Ishikawa (cell line): Measurements from ENCODE around the gene NRXN3.

Source experiments
- CEBPB ChIP-seq: IDR thresholded peaks from 2 replicates; pipeline ENCODE4 v1.6.1; 2012
- EP300 ChIP-seq: IDR thresholded peaks from 2 replicates; pipeline ENCODE4 v1.6.1; 2012; ENCODE audit warnings: borderline replicate concordance
- FOXM1 ChIP-seq: IDR thresholded peaks from 2 replicates; pipeline ENCODE4 v1.6.1; 2012; ENCODE audit warnings: low read depth, borderline replicate concordance
- RAD21 ChIP-seq: IDR thresholded peaks from 2 replicates; pipeline ENCODE4 v1.6.1; 2012; ENCODE audit warnings: low read depth
- REST ChIP-seq: IDR thresholded peaks from 2 replicates; pipeline ENCODE4 v1.6.1; 2012; ENCODE audit warnings: low read depth, mild to moderate bottlenecking
- TCF12 ChIP-seq: IDR thresholded peaks from 2 replicates; pipeline ENCODE4 v1.6.1; 2012; ENCODE audit warnings: low read depth
- TEAD4 ChIP-seq: IDR thresholded peaks from 2 replicates; pipeline ENCODE4 v1.6.1; 2012
- YY1 ChIP-seq: IDR thresholded peaks from 2 replicates; pipeline ENCODE4 v1.6.1; 2012; ENCODE audit warnings: low read depth

- TF ChIP-seq RAD21 (no peak), EP300 (no peak), FOXM1 (no peak), TCF12 (no peak), CEBPB (no peak), TEAD4 (no peak), YY1 (no peak), REST (no peak)
These were observed 873.2 kb downstream of the NRXN3 start for GRCh38 chr14:79043194-79043889.
